Activated CD8-positive, alpha-beta memory T cell treated with anti-CD3 and anti-CD28 coated beads, Interleukin-2, amount 50 U/mL, for 4 hours (primary cell): ENCODE results near the gene ASIC4.

ENCODE experiments used
- DNase-seq: peaks from one replicate; pipeline ENCODE4 v3.0.0-alpha.2; 2020

Gene ASIC4

GRCh38 chr2:219482674-219483405 is 31.4 kb upstream of the ASIC4 start:
- no peak for DNase-seq

- DNase-seq = no peak
These were observed 30.6 kb upstream of the ASIC4 start for GRCh38 chr2:219483451-219484342.

GRCh38 chr2:219484343-219485200 is 29.7 kb upstream of the ASIC4 start:
- no peak for DNase-seq

- no peak for DNase-seq
These were observed 29.1 kb upstream of the ASIC4 start for GRCh38 chr2:219485201-219485580.

GRCh38 chr2:219486380-219486959 is 27.8 kb upstream of the ASIC4 start:
- DNase-seq = no peak

GRCh38 chr2:219488149-219488843 is 26.0 kb upstream of the ASIC4 start:
- no peak for DNase-seq

- DNase-seq = no peak
These were observed 25.5 kb upstream of the ASIC4 start for GRCh38 chr2:219488844-219489194.

- no peak for DNase-seq
These were observed 25.0 kb upstream of the ASIC4 start for GRCh38 chr2:219489315-219489714.

GRCh38 chr2:219490186-219490585 is 24.1 kb upstream of the ASIC4 start:
- no peak for DNase-seq

- DNase-seq = no peak
These were observed 23.6 kb upstream of the ASIC4 start for GRCh38 chr2:219490600-219491130.

GRCh38 chr2:219491278-219491963 is 22.9 kb upstream of the ASIC4 start:
- no peak for DNase-seq

GRCh38 chr2:219492575-219492974 is 21.7 kb upstream of the ASIC4 start:
- no peak for DNase-seq

GRCh38 chr2:219493086-219493485 is 21.2 kb upstream of the ASIC4 start:
- DNase-seq = no peak

GRCh38 chr2:219494952-219495530 is 19.2 kb upstream of the ASIC4 start:
- DNase-seq = no peak

- peak; percentile 52 for DNase-seq
These were observed 18.7 kb upstream of the ASIC4 start for GRCh38 chr2:219495531-219496122.

GRCh38 chr2:219496247-219496824 is 17.9 kb upstream of the ASIC4 start:
- no peak for DNase-seq

- DNase-seq = no peak
These were observed 17.3 kb upstream of the ASIC4 start for GRCh38 chr2:219496825-219497494.

GRCh38 chr2:219497495-219498279 is 16.6 kb upstream of the ASIC4 start:
- DNase-seq = peak; percentile 29
